Measurements from ENCODE around the gene TMEM208. TPM values are rescaled to one million over a fixed set of nuclear protein-coding genes. Genes with fewer than 3 reads are reported as not detected.

TMEM208 gene
- polyA plus RNA-seq, 3 donors = 45.4 to 130 (median 117) TPM

DNA sequence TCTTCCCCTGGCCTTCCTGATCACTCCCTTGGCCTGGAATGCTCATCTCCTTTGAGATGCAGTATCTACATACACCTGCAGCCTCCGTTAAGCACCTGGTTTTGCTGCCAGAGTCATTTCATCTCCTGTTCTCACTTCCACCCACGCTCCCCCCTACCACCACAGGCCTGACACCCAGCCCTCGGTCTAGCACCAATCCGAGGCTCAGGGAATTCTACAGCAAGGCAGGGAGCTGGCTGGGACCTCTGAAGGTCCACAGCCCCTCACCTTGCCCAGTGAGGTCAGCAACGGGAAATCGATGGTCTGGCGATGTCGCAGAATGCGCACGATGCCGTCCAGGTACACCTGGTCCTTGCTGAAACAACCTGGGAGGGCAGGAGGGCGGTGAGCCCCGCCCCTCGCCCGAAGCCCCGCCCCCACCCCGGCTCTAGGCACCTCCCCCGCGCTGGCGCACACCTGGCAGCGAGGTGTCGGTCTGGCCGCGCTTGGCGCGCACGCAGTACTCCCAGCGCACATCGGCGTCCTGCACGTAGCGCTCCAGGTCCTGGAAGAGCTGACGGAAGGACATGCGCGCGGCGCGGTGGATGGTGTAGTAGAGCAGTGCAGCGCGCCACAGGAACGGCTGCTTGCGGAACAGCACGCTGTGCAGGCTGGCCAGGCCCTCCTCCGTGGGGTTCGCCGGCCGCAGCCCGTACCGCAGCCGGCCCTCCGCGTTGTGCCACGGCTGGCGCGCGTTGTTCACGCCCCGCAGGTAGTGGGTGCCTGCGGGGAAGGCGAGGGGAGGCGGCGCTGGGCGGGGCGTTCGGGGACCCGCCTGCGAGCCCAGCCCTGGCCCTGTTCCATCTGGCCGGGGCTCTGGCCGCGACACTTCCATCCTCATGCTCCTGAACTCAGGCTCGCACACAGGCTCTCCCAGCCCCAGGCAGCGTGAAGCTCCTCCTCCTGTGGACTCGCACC, 48.9 kb upstream of the TMEM208 start:
- WGBS (ENCODE audit: insufficient coverage) = 5% methylated on average over 65 of the region's 73 CpGs
- Histone ChIP-seq H3K4me2 (replicated peaks; ENCODE audit: extremely low read depth, low read length, poor library complexity, severe bottlenecking) (peak overlapping the region; percentile 73), H3K9ac (ENCODE audit: insufficient read depth, low read length, poor library complexity, severe bottlenecking) (no peak overlapping the region), H2AFZ (ENCODE audit: insufficient read depth, low read depth, low read length, poor library complexity, severe bottlenecking) (peak overlapping the region; percentile 55), H3K9me3 (replicated peaks in 1 of 2; ENCODE audit: control insufficient read depth in 1 of 2, insufficient read depth in 1 of 2, low read length in 2 of 2) (no peaks in the 10 kb centered on the region), H3K79me2 (ENCODE audit: insufficient read depth, low read length) (peaks cover 8% of the 10 kb centered on the region), H3K36me3 (replicated peaks in 1 of 2; ENCODE audit: control insufficient read depth in 1 of 2, insufficient read depth in 2 of 2, low read length in 2 of 2) (no peaks in the 10 kb centered on the region), H3K4me1 (ENCODE audit: control insufficient read depth in 1 of 2, insufficient read depth in 2 of 2, low read length in 2 of 2) (peaks cover 48 to 58% of the 10 kb centered on the region in 2 donors), H4K20me1 (ENCODE audit: insufficient read depth, low read length) (peaks cover 32% of the 10 kb centered on the region), H3K4me3 (replicated peaks in 1 of 3; ENCODE audit: low read depth in 2 of 3, low read length in 3 of 3) (peak overlapping the region in 1 of 3 experiments; percentile 67), H3K27me3 (ENCODE audit: control insufficient read depth in 2 of 2, insufficient read depth in 2 of 2, low read length in 2 of 2) (peaks cover 13 to 52% of the 10 kb centered on the region in 2 donors), H3K27ac (ENCODE audit: low read depth in 1 of 2, low read length in 2 of 2) (no peak overlapping the region)
- no peak for TF ChIP-seq CTCF (IDR thresholded peaks at IDR 0.05)
- peaks cover 0 to 19% (median 5%) of the 10 kb centered on the region in 7 donors for H3K9me3 Mint-ChIP-seq
- H3K36me3 Mint-ChIP-seq = peaks cover 28 to 29% of the 10 kb centered on the region in 2 donors
- peak overlapping the region in 1 of 7 donors; percentile 2 for H3K27ac Mint-ChIP-seq
- H3K4me1 Mint-ChIP-seq = peaks cover 23% of the 10 kb centered on the region
- intact Hi-C loops (cut with micrococcal nuclease) = no loop called here
- peak in 2 of 3 donors; percentile 56 to 58 for DNase-seq
- H3K4me3 Mint-ChIP-seq = peak overlapping the region; percentile 64 to 91
- H3K27me3 Mint-ChIP-seq (ENCODE audit: low read depth in 3 of 3) = peaks cover 40 to 68% (median 49%) of the 10 kb centered on the region in 3 donors

- peaks cover 36 to 58% (median 42%) of the 10 kb centered on the region in 3 donors for H3K27me3 Mint-ChIP-seq (ENCODE audit: low read depth in 3 of 3)
- Histone ChIP-seq H3K4me1 (ENCODE audit: control insufficient read depth in 1 of 2, insufficient read depth in 2 of 2, low read length in 2 of 2) (peaks cover 42 to 53% of the 10 kb centered on the region in 2 donors), H3K27me3 (ENCODE audit: control insufficient read depth in 2 of 2, insufficient read depth in 2 of 2, low read length in 2 of 2) (peaks cover 12 to 41% of the 10 kb centered on the region in 2 donors), H3K4me2 (replicated peaks; ENCODE audit: extremely low read depth, low read length, poor library complexity, severe bottlenecking) (no peak overlapping the region), H3K9ac (ENCODE audit: insufficient read depth, low read length, poor library complexity, severe bottlenecking) (no peak overlapping the region), H3K27ac (ENCODE audit: low read depth in 1 of 2, low read length in 2 of 2) (no peak overlapping the region), H3K9me3 (replicated peaks in 1 of 2; ENCODE audit: control insufficient read depth in 1 of 2, insufficient read depth in 1 of 2, low read length in 2 of 2) (no peaks in the 10 kb centered on the region), H4K20me1 (ENCODE audit: insufficient read depth, low read length) (peaks cover 32% of the 10 kb centered on the region), H3K4me3 (replicated peaks in 1 of 3; ENCODE audit: low read depth in 2 of 3, low read length in 3 of 3) (no peak overlapping the region), H3K36me3 (replicated peaks in 1 of 2; ENCODE audit: control insufficient read depth in 1 of 2, insufficient read depth in 2 of 2, low read length in 2 of 2) (no peaks in the 10 kb centered on the region), H2AFZ (ENCODE audit: insufficient read depth, low read depth, low read length, poor library complexity, severe bottlenecking) (no peak overlapping the region), H3K79me2 (ENCODE audit: insufficient read depth, low read length) (peaks cover 8% of the 10 kb centered on the region)
- H3K27ac Mint-ChIP-seq = no peak overlapping the region
- TF ChIP-seq CTCF (IDR thresholded peaks at IDR 0.05) = no peak
- intact Hi-C loops (cut with micrococcal nuclease) = no loop called here
- H3K36me3 Mint-ChIP-seq = peaks cover 28 to 29% of the 10 kb centered on the region in 2 donors
- H3K4me3 Mint-ChIP-seq = peak overlapping the region in 1 of 2 donors; percentile 91
- peaks cover 0 to 19% (median 3%) of the 10 kb centered on the region in 7 donors for H3K9me3 Mint-ChIP-seq
- WGBS (ENCODE audit: insufficient coverage) = 92% methylated on average over 12 of the region's 13 CpGs
- no peak for DNase-seq
- H3K4me1 Mint-ChIP-seq = peaks cover 15% of the 10 kb centered on the region
These were observed 47.4 kb upstream of the TMEM208 start for GRCh38 chr16:67179421-67180080.

Data from CD14-positive monocyte (primary cell).